ENCODE data around the gene GAGE10. TPM values are rescaled to one million over a fixed set of nuclear protein-coding genes. Genes with fewer than 3 reads are reported as not detected.
A peak's percentile ranks its signal among the peaks of the same experiment; 100 is the strongest.

GAGE10 gene
- total RNA-seq, 6 experiments from 2014 or later: not detected

- Histone ChIP-seq H3K4me1 (peaks cover 0 to 3% (median 0%) of the 10 kb centered on the region in 4 donors), H3K4me3 (no peak overlapping the region), H3K27ac (no peak overlapping the region), H3K27me3 (no peaks in the 10 kb centered on the region), H3K9me3 (no peaks in the 10 kb centered on the region), H3K36me3 (no peaks in the 10 kb centered on the region)
- TF ChIP-seq POLR2A (IDR thresholded peaks at IDR 0.05) (no peak), CTCF (IDR thresholded peaks at IDR 0.05) (no peak)
- no peak for ATAC-seq
- intact Hi-C loops (cut with DNase I): no loop called here
- WGBS (ENCODE audit: insufficient coverage, low coverage, low lambda C conversion rate, missing lambda C conversion rate): 59% methylated on average over 3 of the region's 3 CpGs
- DNase-seq: no peak
These were observed 26.0 kb upstream of the GAGE10 start for GRCh38 chrX:49277535-49277830.

GRCh38 chrX:49278081-49278480, 25.4 kb upstream of the GAGE10 start:
- Histone ChIP-seq H3K9me3 (no peaks in the 10 kb centered on the region), H3K4me1 (no peaks in the 10 kb centered on the region), H3K4me3 (no peak overlapping the region), H3K36me3 (no peaks in the 10 kb centered on the region), H3K27ac (no peak overlapping the region), H3K27me3 (no peaks in the 10 kb centered on the region)
- ATAC-seq (no peak), DNase-seq (no peak)
- intact Hi-C loops (cut with DNase I): no loop called here
- 63% methylated on average over 2 of the region's 3 CpGs for WGBS (ENCODE audit: insufficient coverage, low coverage, low lambda C conversion rate, missing lambda C conversion rate)
- TF ChIP-seq POLR2A (IDR thresholded peaks at IDR 0.05) (no peak), CTCF (IDR thresholded peaks at IDR 0.05) (no peak)

- intact Hi-C loops (cut with DNase I): no loop called here
- Histone ChIP-seq H3K27me3 (no peaks in the 10 kb centered on the region), H3K9me3 (no peaks in the 10 kb centered on the region), H3K4me3 (no peak overlapping the region), H3K27ac (no peak overlapping the region), H3K4me1 (no peaks in the 10 kb centered on the region), H3K36me3 (no peaks in the 10 kb centered on the region)
- ATAC-seq: peak in 2 of 4 donors; percentile 28
- 56% methylated on average over 11 of the region's 11 CpGs for WGBS (ENCODE audit: insufficient coverage, low coverage, low lambda C conversion rate, missing lambda C conversion rate)
- no peak for DNase-seq
- TF ChIP-seq POLR2A (IDR thresholded peaks at IDR 0.05) (no peak), CTCF (IDR thresholded peaks at IDR 0.05) (peak in 2 of 4 donors; percentile 5 to 17)
These were observed 20.8 kb upstream of the GAGE10 start for GRCh38 chrX:49282647-49283011.

GRCh38 chrX:49284212-49284611, 19.2 kb upstream of the GAGE10 start:
- ATAC-seq: no peak
- no peaks in the 10 kb centered on the region for H3K36me3 ChIP-seq
- 67% methylated on average over 3 of the region's 3 CpGs for WGBS (ENCODE audit: insufficient coverage, low coverage, low lambda C conversion rate, missing lambda C conversion rate)

More at GRCh38 chrX:49284212-49284611, 19.2 kb upstream of the GAGE10 start:
- no peak for DNase-seq
- H3K9me3 ChIP-seq: no peaks in the 10 kb centered on the region
- no peak overlapping the region for H3K27ac ChIP-seq
- H3K4me3 ChIP-seq: no peak overlapping the region
- H3K27me3 ChIP-seq: no peaks in the 10 kb centered on the region
- H3K4me1 ChIP-seq: no peaks in the 10 kb centered on the region
- intact Hi-C loops (cut with DNase I): no loop called here
- no peak for TF ChIP-seq POLR2A (IDR thresholded peaks at IDR 0.05)
- TF ChIP-seq CTCF (IDR thresholded peaks at IDR 0.05): no peak

All from right lobe of liver (tissue), 6 donors.